OCI-M2 (cell line): Measurements from ENCODE around the gene CLSTN2.

Experiments
- DNase-seq: peaks from one replicate; lab custom pipeline; 2025; ENCODE audit not compliant: unreplicated experiment; lab: John Stamatoyannopoulos, UW

The CLSTN2 gene

DNA sequence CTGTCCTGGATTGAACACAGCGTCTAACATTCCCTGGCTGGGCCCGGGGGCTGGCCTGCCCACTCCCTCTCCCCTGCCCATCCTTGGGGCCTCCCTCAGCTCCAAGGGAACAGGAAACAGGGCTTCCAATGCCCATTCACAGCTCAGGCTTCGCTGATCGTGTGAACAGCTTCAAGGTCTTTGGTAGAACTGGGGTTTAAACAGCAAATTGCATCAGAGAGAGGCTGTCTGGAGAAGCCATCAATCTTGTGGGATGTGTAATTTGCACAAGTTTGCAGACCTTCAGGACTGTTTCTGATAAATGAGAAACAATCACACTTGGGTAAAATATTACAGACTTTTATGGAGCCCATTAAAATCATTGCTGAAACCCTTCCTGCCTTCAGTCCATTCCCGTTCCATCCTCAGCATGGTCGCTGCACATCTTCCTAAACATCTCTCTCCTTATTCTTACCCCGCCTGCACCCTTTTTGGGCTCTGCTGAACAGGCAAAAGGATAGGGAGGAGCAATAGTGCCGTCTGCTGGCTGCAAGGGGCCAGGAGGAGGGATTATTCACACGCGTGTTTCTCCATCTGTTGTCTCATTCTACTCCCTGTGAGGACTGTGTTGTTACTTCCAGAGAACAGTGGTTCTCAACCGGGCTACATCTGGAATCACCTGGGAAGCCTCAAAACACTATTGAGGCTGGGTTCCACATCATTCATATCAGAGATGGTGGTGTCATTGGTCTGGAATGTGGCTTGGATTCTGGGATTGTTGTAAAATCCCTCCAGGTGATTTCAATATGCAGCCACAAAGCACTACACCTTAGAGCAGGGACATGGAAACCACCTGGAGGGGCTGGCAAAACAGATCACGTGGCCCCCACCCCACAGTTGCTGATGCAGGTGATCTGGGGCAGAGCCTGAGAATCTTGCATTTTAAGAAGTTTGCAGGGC lies 116.3 kb downstream of the CLSTN2 start:
- no peak for DNase-seq

DNA sequence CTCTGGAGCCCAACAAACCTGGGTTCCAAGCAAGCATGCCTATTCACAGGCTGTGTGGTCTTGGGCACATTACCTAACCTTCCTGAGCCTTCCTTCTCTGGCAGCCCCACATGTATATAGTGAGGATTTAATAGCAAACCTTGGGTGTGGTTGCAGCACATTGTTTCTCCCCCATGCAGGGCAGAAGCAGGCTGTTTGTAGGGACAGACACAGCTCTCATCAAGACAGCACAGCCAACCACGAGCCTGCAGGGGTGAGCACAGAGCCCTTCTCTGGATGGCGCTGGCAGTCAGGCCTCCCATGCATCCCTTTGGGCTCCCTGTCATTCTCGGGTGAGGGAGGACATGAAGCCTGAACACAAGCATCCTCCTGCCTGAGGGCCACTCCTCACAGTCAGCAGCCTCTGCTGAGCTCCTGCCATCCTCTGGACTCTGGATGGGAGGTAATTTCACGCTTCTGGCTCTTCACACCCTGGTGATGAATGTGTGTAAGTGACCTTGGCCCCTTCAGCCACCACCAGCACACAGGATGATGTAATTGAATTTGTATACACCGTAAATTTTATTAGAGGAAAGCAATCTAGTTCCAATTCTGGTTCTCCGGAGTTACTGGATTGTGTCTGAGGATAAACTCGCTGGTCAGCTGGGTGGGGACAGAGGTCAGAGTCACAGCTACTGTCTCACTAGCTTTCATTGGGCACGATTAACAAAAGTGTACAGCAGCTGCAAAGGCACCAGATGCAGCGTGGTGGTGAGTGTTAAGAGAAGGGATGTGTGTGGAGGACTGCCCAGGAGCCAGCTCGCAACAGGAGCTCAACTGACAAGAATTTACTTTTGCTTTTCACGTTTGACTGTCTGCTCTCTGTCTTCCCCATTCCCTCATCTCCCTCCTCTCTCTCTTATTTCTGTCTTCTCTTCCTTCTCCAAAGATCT lies 118.1 kb downstream of the CLSTN2 start:
- no peak for DNase-seq

DNA sequence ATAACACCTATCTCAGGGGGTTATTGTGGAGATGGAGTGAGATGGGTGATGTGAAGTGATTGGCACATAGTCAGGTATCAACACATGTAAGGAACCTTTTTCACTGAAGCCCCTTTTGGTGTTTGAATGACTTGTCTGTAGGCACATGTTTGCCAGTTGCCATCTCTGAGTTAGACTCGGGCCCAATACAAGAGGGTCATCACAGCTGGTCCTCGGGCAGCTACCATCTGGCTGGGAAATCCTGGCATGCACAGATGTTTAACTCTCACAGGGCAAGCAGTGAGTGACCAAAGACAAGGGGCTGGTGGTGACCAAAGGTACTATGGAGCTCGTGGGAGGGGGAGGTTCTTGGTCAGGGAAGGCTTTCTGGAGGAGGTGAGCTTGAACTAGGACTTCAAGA lies 118.8 kb downstream of the CLSTN2 start:
- no peak for DNase-seq

DNA sequence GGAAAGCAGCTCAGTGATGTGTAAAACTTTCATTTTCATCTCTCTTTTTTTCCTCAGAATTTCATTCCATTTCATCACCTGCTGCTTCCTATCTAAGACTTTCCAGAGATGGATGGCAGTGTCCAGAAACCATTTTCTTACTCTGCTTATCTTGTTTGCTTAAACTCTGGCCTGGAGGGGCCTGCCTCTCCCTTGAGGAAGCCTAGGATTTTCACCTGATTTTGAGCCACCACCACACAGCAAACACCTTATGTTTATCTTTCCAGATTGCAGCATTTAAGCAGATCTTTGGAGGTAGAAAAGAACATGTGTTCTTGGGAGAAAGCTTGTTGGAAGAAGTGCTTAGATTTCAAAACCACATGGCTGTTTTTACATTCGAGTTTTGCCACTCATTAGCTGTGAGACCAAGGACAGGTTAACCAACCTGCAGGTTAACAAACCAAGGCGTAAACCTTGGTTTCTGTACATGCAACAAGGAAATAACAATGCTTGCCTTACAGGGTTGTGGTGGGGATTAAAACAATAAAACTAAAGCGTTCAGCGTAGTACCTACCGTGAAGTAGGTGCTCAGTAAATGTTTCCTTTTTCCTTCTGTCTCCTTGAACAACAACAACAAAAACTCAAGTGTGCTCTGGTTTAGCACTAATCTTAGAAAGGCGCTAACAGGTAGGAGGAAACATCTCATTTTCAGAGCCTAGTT lies 120.3 kb downstream of the CLSTN2 start:
- no peak for DNase-seq

DNA sequence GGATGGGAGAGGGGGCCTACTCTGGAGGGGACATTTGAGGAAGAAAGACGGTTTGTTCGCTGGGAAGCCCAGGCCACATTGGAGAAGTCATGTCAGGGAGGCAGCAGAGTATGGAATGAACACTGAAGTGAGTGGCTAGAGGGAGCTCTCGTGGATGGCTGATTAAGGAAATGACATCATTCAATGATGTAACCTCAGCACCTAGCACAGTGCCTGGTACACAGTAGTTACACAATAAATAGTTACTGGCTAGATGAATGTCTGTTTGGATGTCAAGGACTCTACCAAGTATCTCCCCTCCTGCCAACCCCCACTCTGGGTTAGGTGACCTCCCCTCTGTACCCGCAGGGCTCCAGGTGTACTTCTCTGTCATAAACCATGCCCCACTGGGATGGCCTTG lies 121.1 kb downstream of the CLSTN2 start:
- DNase-seq = no peak

DNA sequence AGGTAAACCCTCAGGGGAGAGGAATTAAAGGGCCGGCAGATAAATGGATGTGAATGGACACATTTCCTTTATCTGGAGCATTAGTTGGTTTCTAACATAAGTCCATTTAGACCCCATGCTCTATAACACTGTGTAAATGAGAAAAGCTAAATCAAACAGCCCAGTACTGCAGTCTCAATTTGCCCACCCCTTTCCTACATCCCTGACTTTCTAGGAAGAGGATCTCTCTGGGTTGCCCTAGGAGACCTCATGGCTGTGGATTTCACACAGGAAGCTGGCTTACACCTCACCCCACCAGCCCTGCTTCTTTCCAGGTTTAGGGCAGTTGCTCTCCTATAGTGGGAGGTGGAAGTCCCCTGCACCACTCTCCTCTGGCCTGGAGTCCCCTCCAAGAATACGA lies 126.2 kb downstream of the CLSTN2 start:
- no peak for DNase-seq

DNA sequence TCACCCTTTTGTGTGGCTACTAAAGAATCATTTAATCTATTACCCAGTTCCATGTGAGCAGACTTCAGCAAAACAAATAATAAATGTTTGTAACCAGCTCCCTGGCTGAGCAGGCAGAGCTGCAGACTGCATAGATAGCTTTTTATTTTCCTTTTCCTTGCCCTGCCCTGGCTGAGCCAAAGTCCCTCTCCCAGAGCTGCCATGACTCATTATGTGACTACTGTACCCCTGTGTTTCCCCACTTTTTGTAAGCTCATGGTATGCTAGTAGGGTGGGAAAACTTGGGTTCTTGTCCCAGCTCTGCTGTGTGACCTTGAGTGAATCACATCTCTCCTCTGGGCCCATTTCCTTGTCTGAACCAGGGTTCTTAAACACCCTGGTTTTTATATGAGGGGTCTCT lies 127.5 kb downstream of the CLSTN2 start:
- DNase-seq = no peak

DNA sequence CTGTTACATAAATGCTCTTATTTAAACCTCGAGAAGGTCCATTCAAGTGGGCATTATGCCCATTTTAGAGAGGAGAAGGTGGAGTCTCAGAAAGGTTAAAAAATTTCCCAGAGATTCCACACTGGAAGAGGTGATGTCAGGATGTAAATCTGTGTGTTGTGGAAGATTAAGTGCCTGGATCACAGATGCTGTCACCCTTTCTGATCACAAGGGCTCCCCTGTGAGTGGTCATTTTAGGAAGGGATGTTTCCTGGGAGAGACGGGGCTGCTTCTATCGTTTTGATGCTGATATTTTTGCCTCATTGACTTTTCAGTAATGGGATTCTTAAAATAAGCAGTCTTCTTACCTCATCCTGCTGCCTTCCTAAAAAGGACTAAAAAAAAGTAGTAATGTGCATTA lies 132.5 kb downstream of the CLSTN2 start:
- DNase-seq = no peak

DNA sequence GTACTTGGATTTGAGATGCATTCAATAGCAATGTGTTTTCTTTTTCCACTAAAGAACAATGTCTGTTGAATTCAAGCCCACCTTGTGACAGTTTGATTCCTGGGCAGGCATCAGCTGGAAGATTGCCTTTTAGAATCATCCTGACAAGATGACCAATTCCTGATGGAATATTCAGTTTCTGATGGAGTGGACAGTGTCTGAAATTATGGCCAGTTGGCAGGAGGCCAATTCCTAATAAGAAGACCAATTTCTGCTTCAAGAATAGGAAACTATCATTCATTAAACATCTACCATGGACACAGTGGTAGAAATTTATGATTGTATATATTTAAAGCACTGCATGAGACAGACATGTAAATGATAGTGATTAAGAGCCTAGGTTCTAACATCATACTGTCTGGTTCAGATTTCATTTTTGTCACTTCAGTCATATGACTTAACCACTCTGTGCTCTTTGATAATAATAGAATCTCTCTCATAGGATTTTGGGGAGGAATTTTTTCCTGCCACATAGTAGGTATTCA lies 133.6 kb downstream of the CLSTN2 start:
- no peak for DNase-seq

DNA sequence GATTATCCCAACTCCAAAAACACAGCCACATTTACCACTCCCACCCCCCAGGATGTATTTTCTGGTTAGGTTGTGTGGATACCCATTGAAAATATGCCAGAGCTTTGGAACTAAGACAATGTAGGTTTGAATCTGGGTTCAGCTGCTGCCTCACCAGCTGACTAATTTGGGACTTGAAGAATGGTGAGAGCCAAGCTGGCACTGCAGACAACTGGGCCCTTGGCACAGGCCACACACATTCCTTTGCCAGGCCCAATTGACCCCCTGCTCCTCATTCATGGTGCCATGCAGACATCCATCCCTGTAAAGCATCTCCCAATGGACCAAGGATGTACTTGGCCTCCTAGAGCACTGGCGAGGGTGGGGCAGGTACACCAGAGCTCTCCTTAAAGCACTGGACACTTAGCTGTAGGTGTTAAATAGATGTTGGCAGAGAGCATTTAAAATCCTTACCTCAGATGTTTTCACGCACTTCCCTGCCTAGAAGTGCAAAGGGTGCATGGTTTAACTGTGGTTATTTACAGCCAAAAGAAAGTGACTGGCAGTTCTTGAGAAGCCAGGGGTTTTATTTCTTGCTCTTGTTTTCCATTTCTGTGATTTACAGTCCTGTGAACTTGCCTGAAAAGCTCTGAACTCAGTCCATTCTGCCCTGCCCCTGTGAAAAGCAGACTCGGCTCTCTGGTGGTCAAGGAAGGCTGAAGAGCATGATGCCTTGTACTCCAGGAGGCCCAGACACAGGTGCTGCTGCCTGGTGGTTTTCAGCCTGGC lies 138.5 kb downstream of the CLSTN2 start:
- DNase-seq = no peak

DNA sequence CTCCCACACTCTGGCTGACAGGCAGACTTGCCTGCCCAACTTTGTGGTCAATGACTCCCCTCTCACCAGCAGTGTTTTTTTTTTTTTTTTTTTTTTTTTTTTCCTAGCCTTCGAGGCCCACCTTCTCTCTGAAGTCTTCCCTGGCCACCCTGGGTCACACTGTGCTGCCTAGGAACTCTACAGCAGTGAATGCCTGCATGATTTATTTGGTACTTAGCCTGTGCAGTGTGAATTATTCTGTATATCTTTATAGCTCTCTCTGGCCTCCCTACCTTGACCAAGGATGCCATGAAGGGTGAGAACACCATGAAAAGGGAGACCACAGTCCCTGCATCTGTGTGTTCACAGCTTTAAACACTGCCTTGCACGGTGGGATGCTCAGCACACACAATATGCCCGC lies 141.6 kb downstream of the CLSTN2 start:
- no peak for DNase-seq

DNA sequence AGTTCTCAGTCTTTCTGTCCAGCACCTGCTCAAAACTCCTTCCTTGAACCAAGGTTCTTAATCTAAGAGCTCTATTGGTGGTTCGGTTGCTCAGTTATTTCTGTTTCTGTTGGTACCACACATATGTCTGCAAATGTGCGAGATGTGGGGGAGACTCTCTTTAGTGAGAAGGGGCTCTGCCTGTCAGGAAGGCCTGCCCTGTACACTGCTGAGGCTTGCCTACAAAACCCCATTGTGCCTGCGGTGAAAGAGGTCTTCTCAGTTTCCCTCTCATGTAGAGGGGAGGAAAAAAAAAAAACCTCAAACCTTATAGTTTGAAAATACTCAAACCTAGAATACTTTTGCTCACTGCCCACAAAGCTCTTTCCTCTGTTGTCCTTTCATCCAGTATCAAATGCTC lies 142.4 kb downstream of the CLSTN2 start:
- no peak for DNase-seq

DNA sequence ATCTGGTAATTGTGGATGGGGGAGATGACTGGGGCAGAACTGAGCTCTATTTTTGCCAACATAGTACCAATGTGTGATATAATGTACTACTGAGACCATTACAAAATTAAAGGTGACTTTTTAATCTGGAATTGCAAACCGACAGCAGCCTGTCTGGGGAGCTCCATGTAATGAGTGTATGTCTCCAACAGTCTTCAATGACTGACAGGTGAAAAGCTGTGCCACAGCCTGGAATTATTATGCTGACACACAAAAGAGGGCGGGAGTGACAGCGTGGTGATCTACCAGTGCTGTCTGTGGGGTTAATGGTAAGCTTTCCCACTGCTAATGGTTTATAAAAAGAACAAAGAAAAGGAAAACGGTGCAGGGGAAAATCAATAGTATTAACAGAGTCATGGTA lies 143.4 kb downstream of the CLSTN2 start:
- DNase-seq = no peak

DNA sequence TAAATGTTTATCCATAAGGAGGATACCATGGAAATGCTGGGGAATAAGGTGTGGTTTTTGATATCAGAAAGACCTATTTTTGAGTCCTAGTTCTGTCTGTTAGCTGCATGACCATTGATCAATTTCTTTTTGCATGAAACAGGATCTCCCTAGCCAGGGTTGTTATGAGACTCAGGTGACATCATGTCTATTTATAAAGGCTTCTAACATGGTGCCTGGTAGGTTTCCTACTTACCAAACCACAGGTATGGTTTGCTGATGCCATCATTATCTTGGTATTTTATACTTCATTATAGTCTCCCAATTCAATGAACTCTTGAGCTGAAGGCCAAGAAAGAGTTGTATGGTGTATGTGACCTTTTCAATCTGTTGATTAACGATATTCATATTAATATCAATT lies 144.0 kb downstream of the CLSTN2 start:
- no peak for DNase-seq

DNA sequence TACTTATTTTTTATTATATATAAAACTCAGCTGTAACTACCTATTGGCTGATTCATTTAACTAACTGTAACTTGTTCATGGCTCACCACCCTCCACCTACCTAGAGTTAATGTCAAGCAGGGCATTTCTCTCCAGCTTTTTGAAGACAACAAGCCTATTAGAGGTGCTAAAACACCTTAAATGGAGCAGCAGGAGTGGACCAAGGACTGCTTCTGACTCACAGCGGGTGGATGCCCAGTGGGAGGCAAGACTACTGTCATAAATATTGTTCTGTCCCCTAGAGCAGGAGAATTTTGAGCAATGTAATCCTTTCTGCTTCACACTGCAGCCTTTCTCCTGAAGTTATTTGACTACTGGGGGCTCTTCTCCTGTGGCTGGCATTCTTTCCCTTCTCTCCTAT lies 146.9 kb downstream of the CLSTN2 start:
- no peak for DNase-seq

DNA sequence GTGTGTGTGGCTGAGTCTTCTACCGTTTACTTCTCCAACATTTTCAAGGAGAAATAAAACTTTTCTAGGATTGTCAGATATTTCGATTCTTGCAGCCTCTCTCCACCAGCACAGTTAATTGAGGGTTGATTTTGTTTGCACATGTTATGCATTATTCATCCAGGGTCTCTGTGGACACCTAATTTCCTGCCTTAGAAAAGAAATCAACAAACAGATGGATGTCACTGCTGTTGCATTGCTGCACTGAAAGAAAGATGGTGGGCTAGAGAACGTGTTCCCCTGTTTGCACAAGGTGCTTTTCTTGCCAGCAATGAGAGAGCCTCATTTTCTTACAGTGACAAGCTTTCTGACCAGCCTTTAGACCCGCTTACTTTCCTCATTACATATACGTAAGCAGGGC lies 150.0 kb downstream of the CLSTN2 start:
- no peak for DNase-seq

DNA sequence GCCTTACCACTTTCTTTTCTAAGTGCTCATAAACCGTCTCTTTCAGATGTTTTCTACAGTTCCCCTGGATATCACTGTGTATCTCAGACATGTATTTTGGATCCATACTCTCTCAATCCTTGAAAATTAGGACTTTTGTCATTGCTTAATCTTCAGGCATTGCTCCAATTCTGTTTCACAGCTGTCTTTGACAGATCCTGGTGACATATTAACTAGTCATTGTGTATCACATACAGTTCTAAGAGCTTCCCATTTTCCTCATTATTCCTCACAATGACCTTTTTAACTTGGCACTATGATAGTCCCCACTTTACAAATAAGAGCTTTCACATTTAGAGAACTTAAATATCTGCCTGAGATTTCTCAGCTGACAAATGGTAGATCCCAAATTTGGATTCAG lies 151.7 kb downstream of the CLSTN2 start:
- no peak for DNase-seq

DNA sequence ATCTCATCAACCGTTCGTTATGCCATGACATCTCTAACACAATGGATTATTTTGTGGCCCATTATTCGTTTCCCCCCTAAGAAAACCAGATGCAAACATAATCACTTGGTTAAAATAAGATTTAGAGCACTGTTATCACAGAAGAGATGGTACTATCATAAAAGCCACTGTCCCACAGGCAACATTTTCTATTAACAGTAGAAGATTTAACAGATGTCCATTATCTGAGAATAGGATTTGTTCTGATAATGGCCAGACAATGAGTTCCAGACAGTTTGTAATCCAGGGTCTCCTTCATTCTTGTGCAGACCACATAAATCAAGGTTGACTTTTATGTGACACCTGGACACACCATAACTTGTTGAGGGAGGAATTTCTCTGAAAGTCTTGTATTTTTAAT lies 153.1 kb downstream of the CLSTN2 start:
- DNase-seq = no peak

DNA sequence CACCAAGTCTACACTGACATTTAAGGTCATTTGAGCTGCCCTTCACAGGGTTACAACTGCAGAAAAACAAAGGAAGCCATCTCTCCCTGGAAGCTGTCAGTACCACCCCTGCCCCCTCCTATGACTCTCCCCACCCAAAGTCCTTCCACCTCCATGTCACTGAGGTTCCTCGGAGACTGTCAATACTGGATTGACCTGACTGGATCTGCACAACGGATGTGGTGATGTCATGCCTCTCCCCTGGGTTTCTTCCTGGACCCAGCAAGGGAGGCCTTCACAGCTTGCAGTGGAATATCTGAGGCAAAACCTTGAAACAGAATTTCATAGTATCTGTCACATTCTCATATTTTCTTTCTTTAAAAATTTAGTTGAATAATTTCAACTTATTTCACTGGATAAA lies 153.5 kb downstream of the CLSTN2 start:
- no peak for DNase-seq

DNA sequence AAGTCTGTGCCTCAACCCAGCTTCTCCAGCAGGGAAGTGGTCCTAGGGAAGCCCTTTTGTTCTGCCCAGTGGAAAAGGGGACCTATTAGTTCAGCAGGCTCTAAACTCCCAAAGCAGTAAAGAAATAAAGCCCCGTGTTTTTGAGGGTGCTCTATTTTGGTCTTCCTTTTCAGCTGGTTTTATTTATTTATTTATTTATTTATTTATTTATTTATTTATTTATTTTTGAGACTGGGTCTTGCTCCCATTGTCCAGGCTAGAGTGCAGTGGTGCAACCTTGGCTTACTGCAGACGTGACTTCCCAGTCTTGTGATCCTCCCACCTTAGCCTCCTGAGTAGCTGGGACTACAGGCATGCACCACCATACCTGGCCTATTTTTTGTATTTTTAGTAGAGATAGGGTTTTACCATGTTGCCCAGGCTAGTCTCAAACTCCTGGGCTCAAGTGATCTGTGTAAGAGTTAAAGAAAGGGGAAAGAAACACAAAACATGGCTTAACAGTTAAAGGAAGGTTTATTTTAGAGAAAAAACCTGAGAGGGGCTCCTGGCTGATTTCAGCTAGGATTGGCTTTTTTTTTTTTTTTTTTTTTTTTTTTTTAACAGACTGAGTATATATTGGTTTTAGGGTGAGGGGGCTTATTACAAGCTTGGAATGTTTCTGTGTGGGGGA lies 154.6 kb downstream of the CLSTN2 start:
- no peak for DNase-seq
